Measurements from ENCODE around the gene ALDH9A1.
"Not testable (repeated sequence)": the region's sequence is repeated elsewhere in the genome, so short reads cannot be mapped to it uniquely, and the experiment has no call there.

ALDH9A1 gene

GRCh38 chr1:165686121-165686970 is 12.0 kb downstream of the ALDH9A1 start:
- no peak for DNase-seq

- DNase-seq, result no peak
These were observed 14.4 kb downstream of the ALDH9A1 start for GRCh38 chr1:165683848-165684485.

- DNase-seq, result not testable (repeated sequence)
These were observed 17.6 kb downstream of the ALDH9A1 start for GRCh38 chr1:165680773-165681172.

- no peak for DNase-seq
These were observed 18.1 kb downstream of the ALDH9A1 start for GRCh38 chr1:165680303-165680702.

GRCh38 chr1:165679282-165680036 is 18.9 kb downstream of the ALDH9A1 start:
- no peak for DNase-seq

GRCh38 chr1:165678509-165678908 is 19.9 kb downstream of the ALDH9A1 start:
- no peak for DNase-seq

GRCh38 chr1:165675794-165676193 is 22.6 kb downstream of the ALDH9A1 start:
- DNase-seq, result no peak

- no peak for DNase-seq
These were observed 23.8 kb downstream of the ALDH9A1 start for GRCh38 chr1:165674599-165674998.

- no peak for DNase-seq
These were observed 26.8 kb downstream of the ALDH9A1 start for GRCh38 chr1:165671526-165671925.

GRCh38 chr1:165668184-165668583 is 30.2 kb downstream of the ALDH9A1 start:
- no peak for DNase-seq

GRCh38 chr1:165666152-165666825 is 32.1 kb downstream of the ALDH9A1 start:
- no peak for DNase-seq

GRCh38 chr1:165662186-165662585 is 36.2 kb downstream of the ALDH9A1 start:
- DNase-seq, result no peak

- no peak for DNase-seq
These were observed 36.7 kb downstream of the ALDH9A1 start for GRCh38 chr1:165661703-165662102.

GRCh38 chr1:165659581-165659895 is 38.8 kb downstream of the ALDH9A1 start:
- DNase-seq, result no peak

GRCh38 chr1:165658766-165659580 is 39.4 kb downstream of the ALDH9A1 start:
- not testable (repeated sequence) for DNase-seq

- DNase-seq, result no peak
These were observed 47.3 kb downstream of the ALDH9A1 start for GRCh38 chr1:165650981-165651625.

GRCh38 chr1:165648919-165649572 is 49.3 kb downstream of the ALDH9A1 start:
- DNase-seq, result no peak

- DNase-seq, result no peak
These were observed 50.4 kb downstream of the ALDH9A1 start for GRCh38 chr1:165647970-165648369.

- DNase-seq, result no peak
These were observed 50.8 kb downstream of the ALDH9A1 start for GRCh38 chr1:165647517-165647916.

- DNase-seq, result no peak
These were observed 52.6 kb downstream of the ALDH9A1 start for GRCh38 chr1:165645654-165646366.

Measured in NCI-H2171 (cell line).